WTC11 (cell line): ENCODE measurements around the gene ATF6B. TPM values are rescaled to one million over a fixed set of nuclear protein-coding genes. Genes with fewer than 3 reads are reported as not detected.
A peak's percentile ranks its signal among the peaks of the same experiment; 100 is the strongest.

Experiments used
- ATAC-seq: fragments of 200-7000 bp; cut with Tn5 transposase; 2 replicates; pipeline ENCODE4 v1.10.0; 2021; ENCODE audit warnings: mild to moderate bottlenecking, moderate library complexity
- CTCF ChIA-PET: fragments of 300-600 bp; sonication (Branson Sonifier 250); formaldehyde crosslinking; loops from one replicate; lab custom pipeline; 2021; ENCODE audit warnings: antibody characterized with exemption; lab: Charles Lee
- POLR2A ChIA-PET: fragments of 350-600 bp; sonication (Branson Sonifier 250); formaldehyde crosslinking; loops from one replicate; lab custom pipeline; 2021; ENCODE audit warnings: antibody characterized with exemption; lab: Charles Lee
- DNase-seq: peaks from one replicate; pipeline ENCODE4 v3.0.0; 2021; ENCODE audit warnings: low spot score
- H3K27ac Mint-ChIP-seq: 2 replicates; pipeline ENCODE4 v1.8.0; 2021; ENCODE audit warnings: mixed read lengths
- H3K27me3 Mint-ChIP-seq: 2 replicates; pipeline ENCODE4 v1.8.0; 2021; ENCODE audit warnings: low read depth, mild to moderate bottlenecking, moderate library complexity, mixed read lengths
- H3K36me3 Mint-ChIP-seq: 2 replicates; pipeline ENCODE4 v1.8.0; 2021; ENCODE audit warnings: mixed read lengths
- H3K4me1 Mint-ChIP-seq: 2 replicates; pipeline ENCODE4 v1.8.0; 2022; ENCODE audit warnings: mixed read lengths
- H3K4me3 Mint-ChIP-seq: 2 replicates; pipeline ENCODE4 v1.8.0; 2021; ENCODE audit warnings: mild to moderate bottlenecking, moderate library complexity, mixed read lengths
- H3K9me3 Mint-ChIP-seq: 2 replicates; pipeline ENCODE4 v1.8.0; 2021; ENCODE audit warnings: mixed read lengths
- ATF1 ChIP-seq: sonication (generic); formaldehyde crosslinking; IDR thresholded peaks from 2 replicates; pipeline ENCODE4 v1.8.1; 2023; ENCODE audit warnings: mild to moderate bottlenecking, moderate library complexity, missing genetic modification reagents
- CBFB ChIP-seq: sonication (generic); formaldehyde crosslinking; IDR thresholded peaks from 2 replicates; pipeline ENCODE4 v1.8.1; 2022; ENCODE audit warnings: mild to moderate bottlenecking, low read depth, missing genetic modification reagents
- CREB1 ChIP-seq: sonication (generic); formaldehyde crosslinking; IDR thresholded peaks from 2 replicates; pipeline ENCODE4 v1.8.0; 2023; ENCODE audit warnings: mild to moderate bottlenecking, missing genetic modification reagents
- CREM ChIP-seq: sonication (generic); formaldehyde crosslinking; IDR thresholded peaks from 2 replicates; pipeline ENCODE4 v1.8.1; 2022; ENCODE audit warnings: mild to moderate bottlenecking, missing genetic modification reagents, moderate library complexity
- ESRRA ChIP-seq: sonication (generic); formaldehyde crosslinking; IDR thresholded peaks from 2 replicates; pipeline ENCODE4 v1.8.1; 2022; ENCODE audit warnings: mild to moderate bottlenecking, missing genetic modification reagents, borderline replicate concordance
- GTF2I ChIP-seq: fragments of 250-450 bp; sonication (Bioruptor Pico); conservative IDR thresholded peaks from 2 replicates; pipeline ENCODE4 v1.4.0; 2021; ENCODE audit warnings: mild to moderate bottlenecking
- KAT7 ChIP-seq: sonication (generic); formaldehyde crosslinking; IDR thresholded peaks from 2 replicates; pipeline ENCODE4 v1.8.1; 2023; ENCODE audit warnings: missing genetic modification reagents, mild to moderate bottlenecking, borderline replicate concordance
- NFE2L1 ChIP-seq: sonication (generic); formaldehyde crosslinking; IDR thresholded peaks from 2 replicates; pipeline ENCODE4 v1.8.1; 2023; ENCODE audit warnings: missing genetic modification reagents
- NFYB ChIP-seq: sonication (generic); formaldehyde crosslinking; conservative IDR thresholded peaks from 2 replicates; pipeline ENCODE4 v1.8.0; 2022; ENCODE audit warnings: low read depth, missing genetic modification reagents
- NR2C2 ChIP-seq: sonication (generic); formaldehyde crosslinking; IDR thresholded peaks from 2 replicates; pipeline ENCODE4 v1.8.0; 2022; ENCODE audit warnings: mild to moderate bottlenecking, missing genetic modification reagents
- RELA ChIP-seq: sonication (generic); formaldehyde crosslinking; IDR thresholded peaks from 2 replicates; pipeline ENCODE4 v1.8.1; 2022; ENCODE audit warnings: missing genetic modification reagents, mild to moderate bottlenecking, borderline replicate concordance
- SMAD3 ChIP-seq: sonication (generic); formaldehyde crosslinking; IDR thresholded peaks from 2 replicates; pipeline ENCODE4 v1.8.0; 2022; ENCODE audit warnings: missing genetic modification reagents, mild to moderate bottlenecking, borderline replicate concordance
- SP1 ChIP-seq: sonication (generic); formaldehyde crosslinking; conservative IDR thresholded peaks from 2 replicates; pipeline ENCODE4 v1.8.1; 2022; ENCODE audit warnings: missing genetic modification reagents
- ZNF138 ChIP-seq: sonication (generic); formaldehyde crosslinking; conservative IDR thresholded peaks from 2 replicates; pipeline ENCODE4 v1.8.1; 2022; ENCODE audit warnings: mild to moderate bottlenecking, moderate library complexity, missing genetic modification reagents
- ZNF396 ChIP-seq: fragments of 250-450 bp; sonication (Bioruptor Pico); IDR thresholded peaks from 2 replicates; pipeline ENCODE4 v1.8.0; 2021; ENCODE audit warnings: mild to moderate bottlenecking, moderate library complexity, borderline replicate concordance
- total RNA-seq: library from RNA; stranded (reverse); gene quantifications from 3 replicates; pipeline ENCODE4 v1.2.3, GENCODE V29; 2021
- TF ChIP-seq, protein P1 (sequence below): sonication (generic); formaldehyde crosslinking; IDR thresholded peaks from 2 replicates; pipeline ENCODE4 v1.8.0; 2022; ENCODE audit warnings: mild to moderate bottlenecking, missing genetic modification reagents
- TF ChIP-seq, protein P2 (sequence below): sonication (generic); formaldehyde crosslinking; IDR thresholded peaks from 2 replicates; pipeline ENCODE4 v1.8.1; 2023; ENCODE audit warnings: mild to moderate bottlenecking, missing genetic modification reagents
- TF ChIP-seq, protein P3 (sequence below): fragments of 250-450 bp; sonication (Bioruptor Pico); IDR thresholded peaks from 2 replicates; pipeline ENCODE4 v1.9.0; 2021; ENCODE audit warnings: mild to moderate bottlenecking
- TF ChIP-seq, protein P4 (sequence below): sonication (generic); formaldehyde crosslinking; IDR thresholded peaks from 2 replicates; pipeline ENCODE4 v1.8.0; 2022; ENCODE audit warnings: missing genetic modification reagents
- TF ChIP-seq, protein P5 (sequence below): fragments of 250-450 bp; sonication (Bioruptor Pico); IDR thresholded peaks from 2 replicates; pipeline ENCODE4 v2.1.2; 2022; ENCODE audit warnings: mild to moderate bottlenecking, moderate library complexity

The ATF6B gene
- total RNA-seq, 1 experiment from 2014 or later, result 47.5 TPM

DNA sequence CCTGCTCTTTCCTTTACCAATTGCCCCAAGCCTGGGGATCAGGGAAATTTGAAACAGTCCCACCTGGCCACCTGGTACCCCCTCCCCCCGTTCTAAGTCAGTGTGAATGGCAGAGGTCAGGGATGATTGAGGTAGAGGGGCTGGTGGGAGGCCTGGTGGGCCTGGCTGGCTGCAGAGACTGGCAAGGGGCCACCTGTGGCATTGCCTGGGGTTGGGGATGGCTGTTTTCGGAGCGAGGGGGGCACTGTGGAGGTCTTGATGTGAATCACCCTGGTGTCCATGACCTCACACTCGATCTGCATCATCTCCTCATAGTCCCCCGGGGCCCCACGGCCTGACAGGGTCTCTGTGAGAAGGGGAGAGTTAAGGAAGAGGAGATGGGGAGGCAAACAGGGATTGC, 12.4 kb downstream of the ATF6B start (continued):
- TF ChIP-seq, protein P1, sequence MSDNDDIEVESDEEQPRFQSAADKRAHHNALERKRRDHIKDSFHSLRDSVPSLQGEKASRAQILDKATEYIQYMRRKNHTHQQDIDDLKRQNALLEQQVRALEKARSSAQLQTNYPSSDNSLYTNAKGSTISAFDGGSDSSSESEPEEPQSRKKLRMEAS, result no peak

DNA sequence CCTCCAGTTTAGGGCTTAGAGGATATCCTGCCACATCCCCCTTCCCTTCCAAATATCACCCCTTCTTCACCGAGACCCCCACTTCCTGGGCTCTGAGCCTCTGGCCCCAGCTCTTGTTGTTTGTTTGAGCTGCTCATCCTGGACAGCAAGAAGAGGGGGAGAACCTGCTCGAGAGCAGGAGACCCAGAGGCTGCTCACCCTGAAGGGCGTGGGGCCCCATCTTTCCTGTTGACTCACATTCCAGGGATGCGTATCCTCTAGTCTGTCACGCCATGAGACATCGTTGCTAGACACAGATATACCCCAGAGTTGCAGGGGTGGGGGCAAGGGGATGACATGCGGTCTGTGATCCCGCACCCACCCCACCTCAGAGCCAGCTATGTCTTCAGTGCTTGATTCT, 13.2 kb downstream of the ATF6B start:
- CTCF ChIA-PET, result interaction anchor here (0.7 to 6.3 kb wide), 5 partner anchors 11 to 68 kb away, joined by 3 to 38 read pairs (median 3); partner anchors contain the start of gene ATF6B

DNA sequence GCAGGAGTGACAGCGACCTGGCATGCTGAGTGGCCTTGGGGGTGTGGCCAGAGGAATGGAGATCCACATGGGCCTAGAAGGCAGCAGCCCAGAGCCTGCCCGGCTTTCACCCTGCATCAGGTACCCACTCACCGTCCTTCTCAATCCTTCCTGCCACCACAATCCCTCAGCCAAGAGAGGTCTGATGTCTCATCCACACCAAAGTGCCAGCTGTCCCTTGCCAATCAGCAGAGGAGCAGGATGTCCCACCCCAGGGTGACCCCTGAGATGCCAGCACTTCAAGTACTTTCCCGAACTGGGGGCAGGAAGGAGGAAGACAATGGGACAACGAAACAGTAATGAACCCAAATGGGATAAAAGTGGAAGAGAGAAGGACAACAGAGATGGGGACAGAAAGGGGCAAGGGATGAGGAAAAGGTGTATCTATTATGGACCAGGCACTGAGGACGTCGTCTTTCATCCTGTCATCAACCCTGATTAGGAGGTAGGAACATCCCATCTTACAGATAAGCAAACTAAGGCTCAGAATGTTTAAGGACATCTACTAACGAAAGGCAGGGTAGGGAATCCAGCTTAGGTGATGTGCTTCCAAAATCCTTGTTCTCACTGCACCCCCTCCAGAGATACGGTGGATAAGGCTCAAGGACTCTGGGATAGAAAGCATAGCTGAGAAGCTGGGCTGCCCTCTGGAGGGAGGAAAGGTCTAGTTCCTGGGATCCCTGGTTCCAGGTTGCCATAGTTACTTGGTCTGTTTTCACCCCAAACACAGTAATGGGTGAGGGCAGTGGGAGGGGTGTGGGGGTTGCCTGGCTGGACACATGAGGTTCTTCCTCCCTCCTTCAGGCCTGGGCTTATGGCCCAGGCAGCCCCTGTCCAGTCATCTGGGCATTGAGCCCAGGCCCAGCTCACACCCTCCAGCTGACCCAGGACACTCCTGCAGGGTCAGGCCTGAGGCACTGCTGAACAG, 14.4 kb downstream of the ATF6B start:
- ChIA-PET CTCF (interaction anchor here (0.7 to 6.3 kb wide), 5 partner anchors 15 to 67 kb away, joined by 3 to 38 read pairs (median 6); partner anchors contain the start of gene ATF6B), POLR2A (no interaction called here)
- DNase-seq (peak; percentile 70), ATAC-seq (peak; percentile 66)
- peaks cover 8% of the 10 kb centered on the region for H3K4me1 Mint-ChIP-seq
- H3K4me3 Mint-ChIP-seq, result no peak overlapping the region
- no peaks in the 10 kb centered on the region for H3K9me3 Mint-ChIP-seq
- 0 out of 2 replicates have a peak overlapping the region, but pooled peaks have one; percentile 27 for H3K27ac Mint-ChIP-seq
- peaks cover 5% of the 10 kb centered on the region for H3K27me3 Mint-ChIP-seq
- peaks cover 10% of the 10 kb centered on the region; the same call in 1 of the 2 replicates for H3K36me3 Mint-ChIP-seq
- TF ChIP-seq KAT7 (CRISPR knock-in tag) (no peak), CREM (CRISPR knock-in tag) (no peak), ZNF396 (no peak), ATF1 (CRISPR knock-in tag) (no peak), CREB1 (CRISPR knock-in tag) (no peak), GTF2I (CRISPR knock-in tag) (no peak), SP1 (CRISPR knock-in tag) (no peak), RELA (CRISPR knock-in tag) (no peak), ESRRA (CRISPR knock-in tag) (no peak)
- TF ChIP-seq, protein P2, sequence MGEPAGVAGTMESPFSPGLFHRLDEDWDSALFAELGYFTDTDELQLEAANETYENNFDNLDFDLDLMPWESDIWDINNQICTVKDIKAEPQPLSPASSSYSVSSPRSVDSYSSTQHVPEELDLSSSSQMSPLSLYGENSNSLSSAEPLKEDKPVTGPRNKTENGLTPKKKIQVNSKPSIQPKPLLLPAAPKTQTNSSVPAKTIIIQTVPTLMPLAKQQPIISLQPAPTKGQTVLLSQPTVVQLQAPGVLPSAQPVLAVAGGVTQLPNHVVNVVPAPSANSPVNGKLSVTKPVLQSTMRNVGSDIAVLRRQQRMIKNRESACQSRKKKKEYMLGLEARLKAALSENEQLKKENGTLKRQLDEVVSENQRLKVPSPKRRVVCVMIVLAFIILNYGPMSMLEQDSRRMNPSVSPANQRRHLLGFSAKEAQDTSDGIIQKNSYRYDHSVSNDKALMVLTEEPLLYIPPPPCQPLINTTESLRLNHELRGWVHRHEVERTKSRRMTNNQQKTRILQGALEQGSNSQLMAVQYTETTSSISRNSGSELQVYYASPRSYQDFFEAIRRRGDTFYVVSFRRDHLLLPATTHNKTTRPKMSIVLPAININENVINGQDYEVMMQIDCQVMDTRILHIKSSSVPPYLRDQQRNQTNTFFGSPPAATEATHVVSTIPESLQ (CRISPR knock-in tag), result no peak

More for the DNA sequence above, 13.2 kb downstream of the ATF6B start:
- DNase-seq, result no peak
- Mint-ChIP-seq H3K27me3 (no peaks in the 10 kb centered on the region; the same call in 1 of the 2 replicates), H3K9me3 (no peaks in the 10 kb centered on the region), H3K36me3 (peaks cover 11% of the 10 kb centered on the region; the same call in 1 of the 2 replicates), H3K4me3 (no peak overlapping the region), H3K27ac (0 out of 2 replicates have a peak overlapping the region, but pooled peaks have one; percentile 45), H3K4me1 (0 out of 2 replicates have a peak, but pooled peaks cover 1% of the 10 kb centered on the region)
- POLR2A ChIA-PET, result no interaction called here
- TF ChIP-seq, protein P3, sequence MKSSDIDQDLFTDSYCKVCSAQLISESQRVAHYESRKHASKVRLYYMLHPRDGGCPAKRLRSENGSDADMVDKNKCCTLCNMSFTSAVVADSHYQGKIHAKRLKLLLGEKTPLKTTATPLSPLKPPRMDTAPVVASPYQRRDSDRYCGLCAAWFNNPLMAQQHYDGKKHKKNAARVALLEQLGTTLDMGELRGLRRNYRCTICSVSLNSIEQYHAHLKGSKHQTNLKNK, result no peak
- no peak for TF ChIP-seq RELA (CRISPR knock-in tag)
- no peak for TF ChIP-seq SMAD3 (CRISPR knock-in tag)
- no peak for TF ChIP-seq NFYB
- no peak for TF ChIP-seq NR2C2 (CRISPR knock-in tag)
- no peak for TF ChIP-seq NFE2L1
- TF ChIP-seq, protein P4, sequence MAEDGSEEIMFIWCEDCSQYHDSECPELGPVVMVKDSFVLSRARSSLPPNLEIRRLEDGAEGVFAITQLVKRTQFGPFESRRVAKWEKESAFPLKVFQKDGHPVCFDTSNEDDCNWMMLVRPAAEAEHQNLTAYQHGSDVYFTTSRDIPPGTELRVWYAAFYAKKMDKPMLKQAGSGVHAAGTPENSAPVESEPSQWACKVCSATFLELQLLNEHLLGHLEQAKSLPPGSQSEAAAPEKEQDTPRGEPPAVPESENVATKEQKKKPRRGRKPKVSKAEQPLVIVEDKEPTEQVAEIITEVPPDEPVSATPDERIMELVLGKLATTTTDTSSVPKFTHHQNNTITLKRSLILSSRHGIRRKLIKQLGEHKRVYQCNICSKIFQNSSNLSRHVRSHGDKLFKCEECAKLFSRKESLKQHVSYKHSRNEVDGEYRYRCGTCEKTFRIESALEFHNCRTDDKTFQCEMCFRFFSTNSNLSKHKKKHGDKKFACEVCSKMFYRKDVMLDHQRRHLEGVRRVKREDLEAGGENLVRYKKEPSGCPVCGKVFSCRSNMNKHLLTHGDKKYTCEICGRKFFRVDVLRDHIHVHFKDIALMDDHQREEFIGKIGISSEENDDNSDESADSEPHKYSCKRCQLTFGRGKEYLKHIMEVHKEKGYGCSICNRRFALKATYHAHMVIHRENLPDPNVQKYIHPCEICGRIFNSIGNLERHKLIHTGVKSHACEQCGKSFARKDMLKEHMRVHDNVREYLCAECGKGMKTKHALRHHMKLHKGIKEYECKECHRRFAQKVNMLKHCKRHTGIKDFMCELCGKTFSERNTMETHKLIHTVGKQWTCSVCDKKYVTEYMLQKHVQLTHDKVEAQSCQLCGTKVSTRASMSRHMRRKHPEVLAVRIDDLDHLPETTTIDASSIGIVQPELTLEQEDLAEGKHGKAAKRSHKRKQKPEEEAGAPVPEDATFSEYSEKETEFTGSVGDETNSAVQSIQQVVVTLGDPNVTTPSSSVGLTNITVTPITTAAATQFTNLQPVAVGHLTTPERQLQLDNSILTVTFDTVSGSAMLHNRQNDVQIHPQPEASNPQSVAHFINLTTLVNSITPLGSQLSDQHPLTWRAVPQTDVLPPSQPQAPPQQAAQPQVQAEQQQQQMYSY (CRISPR knock-in tag), result no peak
- TF ChIP-seq, protein P5, sequence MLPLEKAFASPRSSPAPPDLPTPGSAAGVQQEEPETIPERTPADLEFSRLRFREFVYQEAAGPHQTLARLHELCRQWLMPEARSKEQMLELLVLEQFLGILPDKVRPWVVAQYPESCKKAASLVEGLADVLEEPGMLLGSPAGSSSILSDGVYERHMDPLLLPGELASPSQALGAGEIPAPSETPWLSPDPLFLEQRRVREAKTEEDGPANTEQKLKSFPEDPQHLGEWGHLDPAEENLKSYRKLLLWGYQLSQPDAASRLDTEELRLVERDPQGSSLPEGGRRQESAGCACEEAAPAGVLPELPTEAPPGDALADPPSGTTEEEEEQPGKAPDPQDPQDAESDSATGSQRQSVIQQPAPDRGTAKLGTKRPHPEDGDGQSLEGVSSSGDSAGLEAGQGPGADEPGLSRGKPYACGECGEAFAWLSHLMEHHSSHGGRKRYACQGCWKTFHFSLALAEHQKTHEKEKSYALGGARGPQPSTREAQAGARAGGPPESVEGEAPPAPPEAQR (CRISPR knock-in tag), result no peak
- no peak for TF ChIP-seq ZNF138
- no peak for TF ChIP-seq CBFB (CRISPR knock-in tag)
- ATAC-seq, result no peak
